ENCODE measurements around the gene BEND3.
"Not testable (repeated sequence)": the region's sequence is repeated elsewhere in the genome, so short reads cannot be mapped to it uniquely, and the experiment has no call there.

BEND3 gene

GRCh38 chr6:107120404-107120803, 5.1 kb upstream of the BEND3 start:
- DNase-seq, result no peak

GRCh38 chr6:107118976-107119375, 3.7 kb upstream of the BEND3 start:
- DNase-seq, result no peak

GRCh38 chr6:107118540-107118939, 3.2 kb upstream of the BEND3 start:
- not testable (repeated sequence) for DNase-seq

- DNase-seq, result no peak
Measured at GRCh38 chr6:107116931-107117330, 1.6 kb upstream of the BEND3 start.

GRCh38 chr6:107116328-107116892, 1.1 kb upstream of the BEND3 start:
- DNase-seq, result no peak

- peak; percentile 32 for DNase-seq
Measured at GRCh38 chr6:107115695-107116327, 496 bp upstream of the BEND3 start.

GRCh38 chr6:107114213-107114925, 946 bp downstream of the BEND3 start:
- peak; percentile 76 for DNase-seq

GRCh38 chr6:107110200-107110599, 5.1 kb downstream of the BEND3 start:
- DNase-seq, result no peak

- DNase-seq, result no peak
Measured at GRCh38 chr6:107108201-107108890, 7.0 kb downstream of the BEND3 start.

GRCh38 chr6:107107791-107108190, 7.5 kb downstream of the BEND3 start:
- DNase-seq, result no peak

GRCh38 chr6:107106165-107106564, 9.2 kb downstream of the BEND3 start:
- DNase-seq, result no peak

GRCh38 chr6:107105511-107106116, 9.7 kb downstream of the BEND3 start:
- no peak for DNase-seq

GRCh38 chr6:107103082-107103481, 12.2 kb downstream of the BEND3 start:
- no peak for DNase-seq

- no peak for DNase-seq
Measured at GRCh38 chr6:107102414-107102805, 12.9 kb downstream of the BEND3 start.

- no peak for DNase-seq
Measured at GRCh38 chr6:107101686-107102413, 13.5 kb downstream of the BEND3 start.

GRCh38 chr6:107101211-107101610, 14.1 kb downstream of the BEND3 start:
- no peak for DNase-seq

GRCh38 chr6:107098436-107099307, 16.6 kb downstream of the BEND3 start:
- no peak for DNase-seq

- DNase-seq, result not testable (repeated sequence)
Measured at GRCh38 chr6:107084459-107084858, 30.9 kb downstream of the BEND3 start.

GRCh38 chr6:107083921-107084320, 31.4 kb downstream of the BEND3 start:
- DNase-seq, result no peak

GRCh38 chr6:107083047-107083768, 32.1 kb downstream of the BEND3 start:
- DNase-seq, result no peak

- DNase-seq, result no peak
Measured at GRCh38 chr6:107082045-107082444, 33.3 kb downstream of the BEND3 start.
